K562 treated with DMSO at 1 percent for 4 hours (cell line): ENCODE measurements around the gene ARL1. TPM values are rescaled to one million over a fixed set of nuclear protein-coding genes. Genes with fewer than 3 reads are reported as not detected.

Source experiments
- total RNA-seq: library from RNA; unstranded; fragments of 300-600 nt; gene quantifications from 2 replicates; pipeline ENCODE4 v1.2.3, GENCODE V29; 2022; ENCODE audit not compliant: insufficient read depth

ARL1 gene
- total RNA-seq: 19.3 and 27.0 TPM in 2 replicates

GRCh38 chr12:101407436-101408345 is at the start of gene ARL1:
Gene ARL1 (minus strand): TSS chr12:101407772. CDS start chr12:101407645, 127 bp downstream.

Other genes starting within 250 kb of the ARL1 start
- gene SLC5A8, start 197.5 kb downstream of the ARL1 start, total RNA-seq: not detected in 2 replicates
- 2.1 and 3.1 TPM in 2 replicates for gene UTP20, start 127.7 kb downstream of the ARL1 start, total RNA-seq
- not detected in 2 replicates for gene SPIC, start 67.6 kb upstream of the ARL1 start, total RNA-seq
- not detected in 2 replicates for gene MYBPC1, start 187.2 kb upstream of the ARL1 start, total RNA-seq